GM12878 (cell line): ENCODE measurements around the gene ATP6V1C2. TPM values are rescaled to one million over a fixed set of nuclear protein-coding genes. Genes with fewer than 3 reads are reported as not detected.

ENCODE experiments used
- ATAC-seq: fragments of 200-7000 bp; cut with Tn5 transposase; 3 replicates; pipeline ENCODE4 v1.9.1; 2020; ENCODE audit warnings: mild to moderate bottlenecking, moderate library complexity
- BruUV-seq: library from RNA; stranded (reverse); fragments of 400-500 nt; replicated peaks from 2 replicates; lab custom pipeline; 2021; lab: Mats Ljungman, UMichigan
- CTCF ChIA-PET: fragments of 300-600 bp; sonication (Branson Sonifier 250); formaldehyde crosslinking; extraction: SDS; loops from one replicate; lab custom pipeline; 2021; ENCODE audit warnings: inconsistent platforms; lab: Yijun Ruan, JAX
- POLR2A ChIA-PET: fragments of 350-600 bp; formaldehyde crosslinking; extraction: SDS; loops from one replicate; lab custom pipeline; 2021; ENCODE audit warnings: inconsistent platforms; lab: Charles Lee
- RAD21 ChIA-PET: fragments of 300-600 bp; sonication (Branson Sonifier 250); formaldehyde crosslinking; loops from one replicate; lab custom pipeline; 2023; ENCODE audit warnings: antibody characterized with exemption; ENCODE audit not compliant: unreplicated experiment; lab: Charles Lee
- SMC1A ChIA-PET: fragments of 300-600 bp; sonication (Branson Sonifier 250); formaldehyde crosslinking; loops from one replicate; lab custom pipeline; 2023; ENCODE audit not compliant: unreplicated experiment, uncharacterized antibody; lab: Charles Lee
- DNase-seq: peaks from one replicate; pipeline ENCODE4 v3.0.0-alpha.2; 2011; ENCODE audit warnings: low read depth, low spot score
- FAIRE-seq: peaks from 3 replicates; lab custom pipeline; 2011; peaks lifted over from hg19 to GRCh38; lab: Jason Lieb, UNC
- H2AFZ ChIP-seq: 2 replicates; pipeline ENCODE4 v1.6.0; 2011; ENCODE audit warnings: low read depth, low read length, control low read depth; ENCODE audit not compliant: control insufficient read depth
- H3K27ac ChIP-seq: 2 replicates; pipeline ENCODE4 v1.5.1; 2011; ENCODE audit warnings: control low read depth; ENCODE audit not compliant: control insufficient read depth, insufficient read depth
- H3K27me3 ChIP-seq, 2 experiments: replicated peaks in 1 of 2; 2 replicates each; pipeline versions ENCODE4 v1.6.0 to v1.6.1; 2011; ENCODE audit warnings: low read length in 1 of 2; ENCODE audit not compliant: control insufficient read depth in 2 of 2, insufficient read depth in 2 of 2
- H3K36me3 ChIP-seq, 2 experiments: 2 replicates each; pipeline ENCODE4 v1.5.1; 2011; ENCODE audit warnings: low read length in 1 of 2; ENCODE audit not compliant: control insufficient read depth in 2 of 2, insufficient read depth in 2 of 2
- H3K4me1 ChIP-seq: 2 replicates; pipeline ENCODE4 v1.6.1; 2011; ENCODE audit warnings: mild to moderate bottlenecking, low read length, moderate library complexity, mixed read lengths; ENCODE audit not compliant: control insufficient read depth, insufficient read depth
- H3K4me2 ChIP-seq: 2 replicates; pipeline ENCODE4 v1.6.0; 2011; ENCODE audit warnings: control low read depth; ENCODE audit not compliant: control insufficient read depth, insufficient read depth
- H3K4me3 ChIP-seq: fragments of 200-600 bp; sonication (generic); 2 replicates; pipeline ENCODE4 v1.5.1; 2016
- H3K79me2 ChIP-seq: 2 replicates; pipeline ENCODE4 v1.6.0; 2011; ENCODE audit warnings: low read length; ENCODE audit not compliant: control insufficient read depth, insufficient read depth
- H3K9ac ChIP-seq: 2 replicates; pipeline ENCODE4 v1.8.0; 2011; ENCODE audit warnings: low read length, control low read depth, mixed read lengths; ENCODE audit not compliant: control insufficient read depth, insufficient read depth
- H3K9me3 ChIP-seq: replicated peaks from 3 replicates; pipeline ENCODE4 v1.5.1; 2011; ENCODE audit warnings: mild to moderate bottlenecking, low read length; ENCODE audit not compliant: control insufficient read depth, insufficient read depth
- H4K20me1 ChIP-seq: 2 replicates; pipeline ENCODE4 v1.6.0; 2011; ENCODE audit not compliant: control insufficient read depth, insufficient read depth
- CEBPB ChIP-seq, 2 experiments: fragments of 150-350 bp in 1 of 2; IDR thresholded peaks; 2 replicates each; pipeline ENCODE4 v1.6.1; 2012 to 2014; ENCODE audit warnings: low read depth in 2 of 2, low read length in 2 of 2, borderline replicate concordance in 1 of 2, inconsistent platforms in 1 of 2
- FOS ChIP-seq: IDR thresholded peaks from 3 replicates; pipeline ENCODE4 v1.6.1; 2011; ENCODE audit warnings: borderline replicate concordance; ENCODE audit not compliant: insufficient read length; ENCODE audit errors: extremely low read depth
- MEF2B ChIP-seq: fragments of 450-650 bp; IDR thresholded peaks from 2 replicates; pipeline ENCODE4 v1.6.1; 2018; ENCODE audit warnings: mild to moderate bottlenecking, moderate library complexity; ENCODE audit not compliant: partially characterized antibody, poor library complexity, severe bottlenecking
- SP1 ChIP-seq: IDR thresholded peaks from one replicate; pipeline ENCODE4 v1.6.1; 2011; ENCODE audit warnings: low read depth, low read length
- ZNF24 ChIP-seq: fragments of 450-650 bp; IDR thresholded peaks from 2 replicates; pipeline ENCODE4 v1.6.1; 2017; ENCODE audit warnings: antibody characterized with exemption, mild to moderate bottlenecking
- WGBS: methylation state at CpG from one replicate; pipeline ENCODE4 v1.1.6; 2016; ENCODE audit warnings: low lambda C conversion rate; ENCODE audit not compliant: insufficient replicate concordance, insufficient coverage; ENCODE audit errors: missing lambda C conversion rate; 5-methylcytosine and 5-hydroxymethylcytosine counted together
- in situ Hi-C: fragments of 300-500 bp; cut with MboI; formaldehyde crosslinking; loops from 9 replicates; pipeline ENCODE4 v1.14.3; 2018; ENCODE audit warnings: mixed read lengths
- intact Hi-C: fragments of 100-400 bp; cut with micrococcal nuclease; formaldehyde crosslinking; loops from one replicate; pipeline ENCODE4 v1.14.2; 2022; ENCODE audit not compliant: unreplicated experiment
- polyA plus RNA-seq, 11 experiments: library from polyadenylated mRNA; depleted of rRNA in 4 of 11; unstranded in 6 of 11; stranded (reverse) in 5 of 11; fragments of >200 nt; fragmentation: Nextera tagmentation in 4 of 11; fragmentation: Illumina TruSeq in 1 of 11; extraction: Ambion mirVana in 4 of 11; extraction: Trizol in 1 of 11; gene quantifications; 1 replicate in 1 of 11; 2 replicates in 10 of 11; pipeline versions ENCODE4 v1.2.1 to v1.2.3, GENCODE V29; 2011 to 2016; ENCODE audit warnings: inconsistent platforms in 2 of 11, missing spikeins in 2 of 11, low read depth in 1 of 11
- total RNA-seq, 4 experiments: library from RNA; depleted of rRNA in 3 of 4; stranded (reverse); fragments of >200 nt in 3 of 4; fragmentation: Illumina TruSeq in 1 of 4; extraction: Trizol in 1 of 4; gene quantifications; 2 replicates each; pipeline versions ENCODE4 v1.2.1 to v1.2.3, GENCODE V29; 2013 to 2021
- TF ChIP-seq, protein P1 (sequence below): fragments of 450-650 bp; IDR thresholded peaks from 2 replicates; pipeline ENCODE4 v1.6.1; 2018; ENCODE audit warnings: borderline replicate concordance, mild to moderate bottlenecking; ENCODE audit not compliant: partially characterized antibody
- TF ChIP-seq, protein P2 (sequence below): IDR thresholded peaks from 2 replicates; pipeline ENCODE4 v1.6.1; 2011; ENCODE audit warnings: mild to moderate bottlenecking, low read depth, low read length, moderate library complexity; ENCODE audit not compliant: insufficient replicate concordance

The ATP6V1C2 gene
- total and polyA plus RNA-seq, 10 of the 15 experiments (the other 5 are each of a cell fraction or from before 2014, with no cell fraction given) = 0.04 to 1.5 (median 0.24) TPM; not detected in 1

DNA sequence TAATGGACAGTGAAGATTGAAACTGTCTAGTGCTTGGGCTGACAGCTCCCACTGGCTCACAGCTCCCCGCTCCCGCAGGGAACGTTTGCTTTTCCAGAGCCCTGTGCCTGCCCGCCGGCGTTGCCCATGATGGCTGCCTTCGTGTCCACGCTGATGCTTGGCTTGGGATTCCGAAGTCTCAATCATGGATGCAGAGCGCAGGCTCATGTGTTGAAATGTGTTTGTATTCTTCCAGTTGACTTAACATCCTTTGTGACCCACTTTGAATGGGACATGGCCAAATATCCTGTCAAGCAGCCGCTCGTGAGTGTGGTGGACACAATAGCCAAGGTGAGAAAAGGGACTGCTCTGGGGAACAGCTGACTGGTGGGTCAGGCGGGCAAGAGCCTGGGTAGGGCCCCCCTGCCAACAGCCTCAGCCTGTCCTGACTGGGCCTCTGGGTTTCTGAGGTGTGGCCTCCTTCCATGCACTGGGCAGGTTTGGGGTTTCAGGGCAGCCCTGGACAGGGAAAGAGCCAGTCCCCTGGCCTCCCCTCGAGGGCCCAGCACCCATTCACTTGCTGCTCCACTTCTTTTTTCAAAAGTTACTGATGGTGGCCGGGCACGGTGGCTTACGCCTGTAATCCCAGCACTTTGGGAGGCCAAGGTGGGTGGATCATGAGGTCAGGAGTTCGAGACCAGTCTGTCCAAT is 42.8 kb downstream of the ATP6V1C2 start:
- no peak for FAIRE-seq
- POLR2A ChIA-PET = interaction anchor here (0.6 kb wide), 1 partner anchor 17 kb away, joined by 3 read pairs; no protein-coding TSS in a partner anchor

More for the DNA sequence above, 42.8 kb downstream of the ATP6V1C2 start:
- H3K9me3 ChIP-seq = no peaks in the 10 kb centered on the region
- 65% methylated on average over 18 of the region's 18 CpGs for WGBS
- no peaks in the 10 kb centered on the region for H3K79me2 ChIP-seq
- ChIA-PET SMC1A (no interaction called here), RAD21 (no interaction called here), CTCF (no interaction called here)
- H3K4me1 ChIP-seq = no peaks in the 10 kb centered on the region
- BruUV-seq = no TSS peak
- intact Hi-C loops (no loop called here), in situ Hi-C loops (no loop called here)
- no peak overlapping the region for H3K9ac ChIP-seq
- no peaks in the 10 kb centered on the region for H4K20me1 ChIP-seq
- H3K27me3 ChIP-seq = no peaks in the 10 kb centered on the region
- no peak overlapping the region for H3K27ac ChIP-seq
- no peaks in the 10 kb centered on the region for H3K36me3 ChIP-seq
- H3K4me2 ChIP-seq = no peak overlapping the region
- TF ChIP-seq SP1 = no peak
- no peak for TF ChIP-seq FOS
- TF ChIP-seq MEF2B = no peak
- TF ChIP-seq CEBPB (IDR thresholded peaks at IDR 0.05; ENCODE audit: borderline replicate concordance in 1 of 2, low read depth in 2 of 2, low read length in 2 of 2) = no peak
- TF ChIP-seq, protein P1, sequence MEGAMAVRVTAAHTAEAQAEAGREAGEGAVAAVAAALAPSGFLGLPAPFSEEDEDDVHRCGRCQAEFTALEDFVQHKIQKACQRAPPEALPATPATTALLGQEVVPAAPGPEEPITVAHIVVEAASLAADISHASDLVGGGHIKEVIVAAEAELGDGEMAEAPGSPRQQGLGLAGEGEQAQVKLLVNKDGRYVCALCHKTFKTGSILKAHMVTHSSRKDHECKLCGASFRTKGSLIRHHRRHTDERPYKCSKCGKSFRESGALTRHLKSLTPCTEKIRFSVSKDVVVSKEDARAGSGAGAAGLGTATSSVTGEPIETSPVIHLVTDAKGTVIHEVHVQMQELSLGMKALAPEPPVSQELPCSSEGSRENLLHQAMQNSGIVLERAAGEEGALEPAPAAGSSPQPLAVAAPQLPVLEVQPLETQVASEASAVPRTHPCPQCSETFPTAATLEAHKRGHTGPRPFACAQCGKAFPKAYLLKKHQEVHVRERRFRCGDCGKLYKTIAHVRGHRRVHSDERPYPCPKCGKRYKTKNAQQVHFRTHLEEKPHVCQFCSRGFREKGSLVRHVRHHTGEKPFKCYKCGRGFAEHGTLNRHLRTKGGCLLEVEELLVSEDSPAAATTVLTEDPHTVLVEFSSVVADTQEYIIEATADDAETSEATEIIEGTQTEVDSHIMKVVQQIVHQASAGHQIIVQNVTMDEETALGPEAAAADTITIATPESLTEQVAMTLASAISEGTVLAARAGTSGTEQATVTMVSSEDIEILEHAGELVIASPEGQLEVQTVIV = no peak
- TF ChIP-seq, protein P2, sequence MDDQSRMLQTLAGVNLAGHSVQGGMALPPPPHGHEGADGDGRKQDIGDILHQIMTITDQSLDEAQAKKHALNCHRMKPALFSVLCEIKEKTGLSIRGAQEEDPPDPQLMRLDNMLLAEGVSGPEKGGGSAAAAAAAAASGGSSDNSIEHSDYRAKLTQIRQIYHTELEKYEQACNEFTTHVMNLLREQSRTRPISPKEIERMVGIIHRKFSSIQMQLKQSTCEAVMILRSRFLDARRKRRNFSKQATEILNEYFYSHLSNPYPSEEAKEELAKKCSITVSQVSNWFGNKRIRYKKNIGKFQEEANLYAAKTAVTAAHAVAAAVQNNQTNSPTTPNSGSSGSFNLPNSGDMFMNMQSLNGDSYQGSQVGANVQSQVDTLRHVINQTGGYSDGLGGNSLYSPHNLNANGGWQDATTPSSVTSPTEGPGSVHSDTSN = no peak
- TF ChIP-seq ZNF24 = no peak
- DNase-seq = no peak
- H3K4me3 ChIP-seq = no peak overlapping the region
- no peak overlapping the region for H2AFZ ChIP-seq
- no peak for ATAC-seq
